ENCODE data around the gene AP3S1. TPM values are rescaled to one million over a fixed set of nuclear protein-coding genes. Genes with fewer than 3 reads are reported as not detected.
"Not testable (repeated sequence)": the region's sequence is repeated elsewhere in the genome, so short reads cannot be mapped to it uniquely, and the experiment has no call there.

The AP3S1 gene
- total and polyA plus RNA-seq, 2 donors, result 56.1 to 85.0 TPM

- Histone ChIP-seq H3K4me1 (ENCODE audit: control insufficient read depth in 2 of 2, insufficient read depth in 2 of 2, low read length in 2 of 2) (no peaks in the 10 kb centered on the region), H3K36me3 (ENCODE audit: control insufficient read depth in 2 of 2, insufficient read depth in 2 of 2, low read length in 1 of 2) (no peaks in the 10 kb centered on the region), H3K9me3 (ENCODE audit: control insufficient read depth in 2 of 2, insufficient read depth in 1 of 2, low read length in 1 of 2) (no peaks in the 10 kb centered on the region), H3K4me3 (ENCODE audit: low read length in 2 of 2) (no peak overlapping the region), H3K27ac (ENCODE audit: low read depth in 1 of 2, low read length in 1 of 2) (no peak overlapping the region), H3K27me3 (ENCODE audit: control insufficient read depth in 2 of 2, insufficient read depth in 1 of 2, low read length in 1 of 2) (no peaks in the 10 kb centered on the region)
- no peak for DNase-seq (ENCODE audit: low read depth in 6 of 9, low spot score in 9 of 9)
- 99% methylated on average over 1 of the region's 1 CpG for WGBS
Measured at GRCh38 chr5:115898656-115899055, 56.9 kb downstream of the AP3S1 start.

GRCh38 chr5:115907177-115907576, 65.4 kb downstream of the AP3S1 start:
- 95% methylated on average over 2 of the region's 2 CpGs for WGBS
- no peak for DNase-seq (ENCODE audit: low read depth in 6 of 9, low spot score in 9 of 9)
- Histone ChIP-seq H3K4me1 (ENCODE audit: control insufficient read depth in 2 of 2, insufficient read depth in 2 of 2, low read length in 2 of 2) (no peaks in the 10 kb centered on the region), H3K27ac (ENCODE audit: low read depth in 1 of 2, low read length in 1 of 2) (no peak overlapping the region), H3K36me3 (ENCODE audit: control insufficient read depth in 2 of 2, insufficient read depth in 2 of 2, low read length in 1 of 2) (no peaks in the 10 kb centered on the region), H3K4me3 (ENCODE audit: low read length in 2 of 2) (no peak overlapping the region), H3K27me3 (ENCODE audit: control insufficient read depth in 2 of 2, insufficient read depth in 1 of 2, low read length in 1 of 2) (no peaks in the 10 kb centered on the region), H3K9me3 (ENCODE audit: control insufficient read depth in 2 of 2, insufficient read depth in 1 of 2, low read length in 1 of 2) (no peaks in the 10 kb centered on the region)

- not testable (repeated sequence) for DNase-seq (ENCODE audit: low read depth in 6 of 9, low spot score in 9 of 9); H3K4me1 ChIP-seq (ENCODE audit: control insufficient read depth in 2 of 2, insufficient read depth in 2 of 2, low read length in 2 of 2); H3K27me3 ChIP-seq (ENCODE audit: control insufficient read depth in 2 of 2, insufficient read depth in 1 of 2, low read length in 1 of 2); H3K4me3 ChIP-seq (ENCODE audit: low read length in 2 of 2); H3K9me3 ChIP-seq (ENCODE audit: control insufficient read depth in 2 of 2, insufficient read depth in 1 of 2, low read length in 1 of 2); H3K27ac ChIP-seq (ENCODE audit: low read depth in 1 of 2, low read length in 1 of 2); H3K36me3 ChIP-seq (ENCODE audit: control insufficient read depth in 2 of 2, insufficient read depth in 2 of 2, low read length in 1 of 2)
- WGBS, result 97% methylated on average over 5 of the region's 5 CpGs
Measured at GRCh38 chr5:115913623-115914400, 72.1 kb downstream of the AP3S1 start.

- no peaks in the 10 kb centered on the region for H3K9me3 ChIP-seq (ENCODE audit: control insufficient read depth in 2 of 2, insufficient read depth in 1 of 2, low read length in 1 of 2)
- no peaks in the 10 kb centered on the region for H3K27me3 ChIP-seq (ENCODE audit: control insufficient read depth in 2 of 2, insufficient read depth in 1 of 2, low read length in 1 of 2)
- WGBS, result 95% methylated on average over 3 of the region's 3 CpGs
- no peak for DNase-seq (ENCODE audit: low read depth in 6 of 9, low spot score in 9 of 9)
- no peaks in the 10 kb centered on the region for H3K36me3 ChIP-seq (ENCODE audit: control insufficient read depth in 2 of 2, insufficient read depth in 2 of 2, low read length in 1 of 2)
- no peaks in the 10 kb centered on the region for H3K4me1 ChIP-seq (ENCODE audit: control insufficient read depth in 2 of 2, insufficient read depth in 2 of 2, low read length in 2 of 2)
- no peak overlapping the region for H3K4me3 ChIP-seq (ENCODE audit: low read length in 2 of 2)
- no peak overlapping the region for H3K27ac ChIP-seq (ENCODE audit: low read depth in 1 of 2, low read length in 1 of 2)
Measured at GRCh38 chr5:115920171-115920725, 78.5 kb downstream of the AP3S1 start.

GRCh38 chr5:115928578-115929407, 87.1 kb downstream of the AP3S1 start:
- H3K27me3 ChIP-seq (ENCODE audit: control insufficient read depth in 2 of 2, insufficient read depth in 1 of 2, low read length in 1 of 2); H3K4me3 ChIP-seq (ENCODE audit: low read length in 2 of 2); H3K36me3 ChIP-seq (ENCODE audit: control insufficient read depth in 2 of 2, insufficient read depth in 2 of 2, low read length in 1 of 2); DNase-seq (ENCODE audit: low read depth in 6 of 9, low spot score in 9 of 9); H3K27ac ChIP-seq (ENCODE audit: low read depth in 1 of 2, low read length in 1 of 2); H3K9me3 ChIP-seq (ENCODE audit: control insufficient read depth in 2 of 2, insufficient read depth in 1 of 2, low read length in 1 of 2); H3K4me1 ChIP-seq (ENCODE audit: control insufficient read depth in 2 of 2, insufficient read depth in 2 of 2, low read length in 2 of 2): not testable (repeated sequence)
- WGBS, result 97% methylated on average over 12 of the region's 12 CpGs

GRCh38 chr5:115930171-115930570, 88.4 kb downstream of the AP3S1 start:
- not testable (repeated sequence) for H3K27ac ChIP-seq (ENCODE audit: low read depth in 1 of 2, low read length in 1 of 2); H3K4me3 ChIP-seq (ENCODE audit: low read length in 2 of 2); H3K9me3 ChIP-seq (ENCODE audit: control insufficient read depth in 2 of 2, insufficient read depth in 1 of 2, low read length in 1 of 2); H3K27me3 ChIP-seq (ENCODE audit: control insufficient read depth in 2 of 2, insufficient read depth in 1 of 2, low read length in 1 of 2); H3K4me1 ChIP-seq (ENCODE audit: control insufficient read depth in 2 of 2, insufficient read depth in 2 of 2, low read length in 2 of 2); H3K36me3 ChIP-seq (ENCODE audit: control insufficient read depth in 2 of 2, insufficient read depth in 2 of 2, low read length in 1 of 2); DNase-seq (ENCODE audit: low read depth in 6 of 9, low spot score in 9 of 9)
- 91% methylated on average over 17 of the region's 17 CpGs for WGBS

- WGBS, result 98% methylated on average over 4 of the region's 4 CpGs
- no peaks in the 10 kb centered on the region for H3K9me3 ChIP-seq (ENCODE audit: control insufficient read depth in 2 of 2, insufficient read depth in 1 of 2, low read length in 1 of 2)
Measured at GRCh38 chr5:115930630-115931337, 89.0 kb downstream of the AP3S1 start.

GRCh38 chr5:115932991-115933390, 91.3 kb downstream of the AP3S1 start:
- H3K9me3 ChIP-seq (ENCODE audit: control insufficient read depth in 2 of 2, insufficient read depth in 1 of 2, low read length in 1 of 2), result no peaks in the 10 kb centered on the region
- 96% methylated on average over 6 of the region's 6 CpGs for WGBS
- H3K4me1 ChIP-seq (ENCODE audit: control insufficient read depth in 2 of 2, insufficient read depth in 2 of 2, low read length in 2 of 2), result no peaks in the 10 kb centered on the region
- H3K27ac ChIP-seq (ENCODE audit: low read depth in 1 of 2, low read length in 1 of 2), result no peak overlapping the region
- no peaks in the 10 kb centered on the region for H3K27me3 ChIP-seq (ENCODE audit: control insufficient read depth in 2 of 2, insufficient read depth in 1 of 2, low read length in 1 of 2)
- H3K36me3 ChIP-seq (ENCODE audit: control insufficient read depth in 2 of 2, insufficient read depth in 2 of 2, low read length in 1 of 2), result no peaks in the 10 kb centered on the region
- no peak overlapping the region for H3K4me3 ChIP-seq (ENCODE audit: low read length in 2 of 2)
- no peak for DNase-seq (ENCODE audit: low read depth in 6 of 9, low spot score in 9 of 9)

More at GRCh38 chr5:115930630-115931337, 89.0 kb downstream of the AP3S1 start:
- Histone ChIP-seq H3K4me3 (ENCODE audit: low read length in 2 of 2) (no peak overlapping the region), H3K27ac (ENCODE audit: low read depth in 1 of 2, low read length in 1 of 2) (no peak overlapping the region), H3K4me1 (ENCODE audit: control insufficient read depth in 2 of 2, insufficient read depth in 2 of 2, low read length in 2 of 2) (no peaks in the 10 kb centered on the region), H3K27me3 (ENCODE audit: control insufficient read depth in 2 of 2, insufficient read depth in 1 of 2, low read length in 1 of 2) (no peaks in the 10 kb centered on the region), H3K36me3 (ENCODE audit: control insufficient read depth in 2 of 2, insufficient read depth in 2 of 2, low read length in 1 of 2) (no peaks in the 10 kb centered on the region)
- no peak for DNase-seq (ENCODE audit: low read depth in 6 of 9, low spot score in 9 of 9)
